ENCODE measurements around the gene UBE2O. TPM values are rescaled to one million over a fixed set of nuclear protein-coding genes. Genes with fewer than 3 reads are reported as not detected.
A peak's percentile ranks its signal among the peaks of the same experiment; 100 is the strongest.

UBE2O gene
- total RNA-seq, 1 donor from 2014 or later, result 20.9 TPM

GRCh38 chr17:76431509-76431908 lies 21.4 kb downstream of the UBE2O start:
- Histone ChIP-seq H3K9me3 (ENCODE audit: control insufficient read depth in 3 of 3, low read length in 3 of 3) (no peaks in the 10 kb centered on the region), H3K4me3 (ENCODE audit: low read length in 3 of 3) (no peak overlapping the region), H3K4me1 (ENCODE audit: control insufficient read depth in 3 of 3, insufficient read depth in 3 of 3, low read length in 3 of 3) (peaks cover 20 to 62% (median 53%) of the 10 kb centered on the region in 3 donors), H3K27me3 (ENCODE audit: control insufficient read depth in 3 of 3, insufficient read depth in 3 of 3, low read length in 3 of 3) (no peaks in the 10 kb centered on the region), H3K27ac (ENCODE audit: low read depth, low read length) (peak overlapping the region; percentile 54), H3K9ac (ENCODE audit: low read depth in 1 of 3, low read length in 3 of 3) (peak overlapping the region in 2 of 3 donors; percentile 44 to 69), H3K36me3 (ENCODE audit: control insufficient read depth in 3 of 3, insufficient read depth in 3 of 3, low read length in 3 of 3) (peaks cover 0 to 2% (median 0%) of the 10 kb centered on the region in 3 donors)

- Histone ChIP-seq H3K4me3 (ENCODE audit: low read length in 3 of 3) (no peak overlapping the region), H3K27ac (ENCODE audit: low read depth, low read length) (no peak overlapping the region), H3K36me3 (ENCODE audit: control insufficient read depth in 3 of 3, insufficient read depth in 3 of 3, low read length in 3 of 3) (no peaks in the 10 kb centered on the region), H3K4me1 (ENCODE audit: control insufficient read depth in 3 of 3, insufficient read depth in 3 of 3, low read length in 3 of 3) (peaks cover 16 to 47% (median 43%) of the 10 kb centered on the region in 3 donors), H3K27me3 (ENCODE audit: control insufficient read depth in 3 of 3, insufficient read depth in 3 of 3, low read length in 3 of 3) (no peaks in the 10 kb centered on the region), H3K9me3 (ENCODE audit: control insufficient read depth in 3 of 3, low read length in 3 of 3) (no peaks in the 10 kb centered on the region), H3K9ac (ENCODE audit: low read depth in 1 of 3, low read length in 3 of 3) (no peak overlapping the region)
These were observed 24.4 kb downstream of the UBE2O start for GRCh38 chr17:76428511-76428910.

- Histone ChIP-seq H3K27ac (ENCODE audit: low read depth, low read length) (no peak overlapping the region), H3K9me3 (ENCODE audit: control insufficient read depth in 3 of 3, low read length in 3 of 3) (no peaks in the 10 kb centered on the region), H3K9ac (ENCODE audit: low read depth in 1 of 3, low read length in 3 of 3) (no peak overlapping the region), H3K27me3 (ENCODE audit: control insufficient read depth in 3 of 3, insufficient read depth in 3 of 3, low read length in 3 of 3) (no peaks in the 10 kb centered on the region), H3K4me3 (ENCODE audit: low read length in 3 of 3) (no peak overlapping the region), H3K4me1 (ENCODE audit: control insufficient read depth in 3 of 3, insufficient read depth in 3 of 3, low read length in 3 of 3) (peaks cover 16 to 44% (median 41%) of the 10 kb centered on the region in 3 donors), H3K36me3 (ENCODE audit: control insufficient read depth in 3 of 3, insufficient read depth in 3 of 3, low read length in 3 of 3) (no peaks in the 10 kb centered on the region)
These were observed 25.3 kb downstream of the UBE2O start for GRCh38 chr17:76427501-76428231.

GRCh38 chr17:76426853-76427252 lies 26.1 kb downstream of the UBE2O start:
- H3K27ac ChIP-seq (ENCODE audit: low read depth, low read length), result no peak overlapping the region
- peaks cover 12 to 35% (median 32%) of the 10 kb centered on the region in 3 donors for H3K4me1 ChIP-seq (ENCODE audit: control insufficient read depth in 3 of 3, insufficient read depth in 3 of 3, low read length in 3 of 3)
- no peaks in the 10 kb centered on the region for H3K36me3 ChIP-seq (ENCODE audit: control insufficient read depth in 3 of 3, insufficient read depth in 3 of 3, low read length in 3 of 3)
- no peaks in the 10 kb centered on the region for H3K9me3 ChIP-seq (ENCODE audit: control insufficient read depth in 3 of 3, low read length in 3 of 3)
- no peaks in the 10 kb centered on the region for H3K27me3 ChIP-seq (ENCODE audit: control insufficient read depth in 3 of 3, insufficient read depth in 3 of 3, low read length in 3 of 3)
- H3K4me3 ChIP-seq (ENCODE audit: low read length in 3 of 3), result no peak overlapping the region
- no peak overlapping the region for H3K9ac ChIP-seq (ENCODE audit: low read depth in 1 of 3, low read length in 3 of 3)

- Histone ChIP-seq H3K27ac (ENCODE audit: low read depth, low read length) (no peak overlapping the region), H3K4me1 (ENCODE audit: control insufficient read depth in 3 of 3, insufficient read depth in 3 of 3, low read length in 3 of 3) (peaks cover 26 to 29% (median 27%) of the 10 kb centered on the region in 3 donors), H3K9me3 (ENCODE audit: control insufficient read depth in 3 of 3, low read length in 3 of 3) (no peaks in the 10 kb centered on the region), H3K4me3 (ENCODE audit: low read length in 3 of 3) (no peak overlapping the region), H3K36me3 (ENCODE audit: control insufficient read depth in 3 of 3, insufficient read depth in 3 of 3, low read length in 3 of 3) (no peaks in the 10 kb centered on the region), H3K27me3 (ENCODE audit: control insufficient read depth in 3 of 3, insufficient read depth in 3 of 3, low read length in 3 of 3) (no peaks in the 10 kb centered on the region), H3K9ac (ENCODE audit: low read depth in 1 of 3, low read length in 3 of 3) (no peak overlapping the region)
These were observed 30.1 kb downstream of the UBE2O start for GRCh38 chr17:76422860-76423259.

GRCh38 chr17:76422406-76422805 lies 30.5 kb downstream of the UBE2O start:
- Histone ChIP-seq H3K4me1 (ENCODE audit: control insufficient read depth in 3 of 3, insufficient read depth in 3 of 3, low read length in 3 of 3) (peaks cover 24 to 29% (median 26%) of the 10 kb centered on the region in 3 donors), H3K9ac (ENCODE audit: low read depth in 1 of 3, low read length in 3 of 3) (no peak overlapping the region), H3K27me3 (ENCODE audit: control insufficient read depth in 3 of 3, insufficient read depth in 3 of 3, low read length in 3 of 3) (no peaks in the 10 kb centered on the region), H3K36me3 (ENCODE audit: control insufficient read depth in 3 of 3, insufficient read depth in 3 of 3, low read length in 3 of 3) (no peaks in the 10 kb centered on the region), H3K9me3 (ENCODE audit: control insufficient read depth in 3 of 3, low read length in 3 of 3) (no peaks in the 10 kb centered on the region), H3K27ac (ENCODE audit: low read depth, low read length) (no peak overlapping the region), H3K4me3 (ENCODE audit: low read length in 3 of 3) (no peak overlapping the region)

- no peaks in the 10 kb centered on the region for H3K9me3 ChIP-seq (ENCODE audit: control insufficient read depth in 3 of 3, low read length in 3 of 3)
- no peak overlapping the region for H3K4me3 ChIP-seq (ENCODE audit: low read length in 3 of 3)
- no peaks in the 10 kb centered on the region for H3K27me3 ChIP-seq (ENCODE audit: control insufficient read depth in 3 of 3, insufficient read depth in 3 of 3, low read length in 3 of 3)
- no peak overlapping the region for H3K27ac ChIP-seq (ENCODE audit: low read depth, low read length)
- no peak overlapping the region for H3K9ac ChIP-seq (ENCODE audit: low read depth in 1 of 3, low read length in 3 of 3)
- peaks cover 36 to 39% (median 38%) of the 10 kb centered on the region in 3 donors for H3K4me1 ChIP-seq (ENCODE audit: control insufficient read depth in 3 of 3, insufficient read depth in 3 of 3, low read length in 3 of 3)
- H3K36me3 ChIP-seq (ENCODE audit: control insufficient read depth in 3 of 3, insufficient read depth in 3 of 3, low read length in 3 of 3), result no peaks in the 10 kb centered on the region
These were observed 31.9 kb downstream of the UBE2O start for GRCh38 chr17:76421044-76421407.

- peaks cover 39 to 43% (median 43%) of the 10 kb centered on the region in 3 donors for H3K4me1 ChIP-seq (ENCODE audit: control insufficient read depth in 3 of 3, insufficient read depth in 3 of 3, low read length in 3 of 3)
- no peak overlapping the region for H3K4me3 ChIP-seq (ENCODE audit: low read length in 3 of 3)
- no peaks in the 10 kb centered on the region for H3K27me3 ChIP-seq (ENCODE audit: control insufficient read depth in 3 of 3, insufficient read depth in 3 of 3, low read length in 3 of 3)
- H3K9me3 ChIP-seq (ENCODE audit: control insufficient read depth in 3 of 3, low read length in 3 of 3), result no peaks in the 10 kb centered on the region
- no peak overlapping the region for H3K27ac ChIP-seq (ENCODE audit: low read depth, low read length)
- peak overlapping the region in 1 of 3 donors; percentile 40 for H3K9ac ChIP-seq (ENCODE audit: low read depth in 1 of 3, low read length in 3 of 3)
- H3K36me3 ChIP-seq (ENCODE audit: control insufficient read depth in 3 of 3, insufficient read depth in 3 of 3, low read length in 3 of 3), result no peaks in the 10 kb centered on the region
These were observed 32.5 kb downstream of the UBE2O start for GRCh38 chr17:76420356-76421043.

GRCh38 chr17:76419576-76420260 lies 33.2 kb downstream of the UBE2O start:
- H3K4me3 ChIP-seq (ENCODE audit: low read length in 3 of 3), result no peak overlapping the region
- H3K36me3 ChIP-seq (ENCODE audit: control insufficient read depth in 3 of 3, insufficient read depth in 3 of 3, low read length in 3 of 3), result no peaks in the 10 kb centered on the region
- H3K4me1 ChIP-seq (ENCODE audit: control insufficient read depth in 3 of 3, insufficient read depth in 3 of 3, low read length in 3 of 3), result peaks cover 44 to 51% (median 51%) of the 10 kb centered on the region in 3 donors
- no peak overlapping the region for H3K27ac ChIP-seq (ENCODE audit: low read depth, low read length)
- no peaks in the 10 kb centered on the region for H3K9me3 ChIP-seq (ENCODE audit: control insufficient read depth in 3 of 3, low read length in 3 of 3)
- no peaks in the 10 kb centered on the region for H3K27me3 ChIP-seq (ENCODE audit: control insufficient read depth in 3 of 3, insufficient read depth in 3 of 3, low read length in 3 of 3)
- H3K9ac ChIP-seq (ENCODE audit: low read depth in 1 of 3, low read length in 3 of 3), result peak overlapping the region in 2 of 3 donors; percentile 33 to 40

Measured in skeletal muscle tissue (tissue), 4 donors.